LNCaP clone FGC (cell line): ENCODE results near the gene CLDN7.

Experiments used
- DNase-seq: peaks from one replicate; pipeline ENCODE4 v3.0.0-alpha.2; 2011; ENCODE audit warnings: low read depth
- H3K4me3 ChIP-seq: 2 replicates; pipeline ENCODE4 v1.5.1; 2011; ENCODE audit warnings: mild to moderate bottlenecking, low read depth, low read length, control low read depth
- CTCF ChIP-seq: IDR thresholded peaks from 2 replicates; pipeline ENCODE4 v1.5.1; 2012; ENCODE audit warnings: mild to moderate bottlenecking; ENCODE audit not compliant: control insufficient read depth, insufficient read depth; ENCODE audit errors: extremely low read depth

The CLDN7 gene

DNA sequence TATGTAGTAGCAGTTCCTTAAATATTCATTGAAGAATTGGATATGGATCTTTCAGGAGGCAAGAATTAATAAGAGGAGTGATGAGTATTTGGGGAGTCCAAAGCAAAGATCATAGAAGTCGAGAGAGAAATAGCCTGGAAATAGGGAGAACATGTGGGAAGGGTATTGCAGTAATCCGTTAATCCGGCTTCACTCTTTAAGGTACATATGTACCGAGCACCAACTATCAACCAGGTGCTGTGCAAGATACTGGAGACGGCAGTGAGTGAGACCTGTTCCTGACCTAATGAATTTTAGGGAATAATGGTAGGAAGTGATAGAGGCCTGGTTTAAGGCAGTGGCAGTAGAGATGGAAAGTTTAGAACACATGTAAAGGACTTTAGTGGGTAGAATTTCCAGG is 9.2 kb downstream of the CLDN7 start:
- no peak for DNase-seq
- no peak for TF ChIP-seq CTCF
- H3K4me3 ChIP-seq = peak overlapping the region; percentile 92

DNA sequence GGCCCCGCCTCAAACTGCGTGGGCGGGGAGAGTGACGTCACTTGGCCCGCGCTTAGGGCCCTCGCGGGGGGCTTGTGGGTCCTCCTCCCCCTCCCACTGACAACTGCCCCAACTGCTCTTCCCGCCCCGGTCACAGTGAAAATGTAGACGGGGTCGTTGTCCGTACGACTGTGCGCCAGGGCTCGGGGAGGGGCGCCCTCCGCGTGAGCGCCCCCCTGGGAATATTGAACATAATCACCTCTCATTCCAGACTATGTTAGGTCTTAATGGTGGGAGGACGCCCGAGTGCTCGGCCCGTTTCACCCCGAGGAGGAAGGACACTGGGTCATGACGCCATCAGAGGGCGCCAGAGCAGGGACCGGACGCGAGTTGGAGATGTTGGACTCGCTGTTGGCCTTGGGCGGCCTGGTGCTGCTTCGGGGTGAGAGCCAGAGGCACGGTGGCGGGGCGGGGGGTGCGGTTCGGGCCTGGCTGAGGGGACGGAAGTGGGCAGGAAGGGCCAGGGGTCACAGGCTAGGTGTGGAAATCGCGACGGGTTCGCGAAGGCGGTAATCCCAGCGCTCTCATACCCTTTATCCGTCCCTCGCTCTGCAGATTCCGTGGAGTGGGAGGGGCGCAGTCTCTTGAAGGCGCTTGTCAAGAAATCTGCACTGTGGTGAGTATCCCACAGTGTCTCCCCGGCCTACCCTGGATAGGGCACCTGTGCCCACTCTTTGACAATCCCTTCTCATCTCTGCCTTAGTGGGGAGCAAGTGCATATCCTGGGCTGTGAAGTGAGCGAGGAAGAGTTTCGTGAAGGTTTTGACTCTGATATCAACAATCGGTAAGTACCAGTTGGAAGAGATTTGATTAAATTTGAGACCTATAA is 9.9 kb downstream of the CLDN7 start, which contains the start of gene ELP5:
ELP5 (plus strand) TSS at position 40 of the 868 bp plus-strand sequence; CDS start at position 376, 336 bp downstream.
- TF ChIP-seq CTCF = peak; percentile 58
- DNase-seq = no peak
- peak within 1 kb of the TSS; percentile 92 for H3K4me3 ChIP-seq

DNA sequence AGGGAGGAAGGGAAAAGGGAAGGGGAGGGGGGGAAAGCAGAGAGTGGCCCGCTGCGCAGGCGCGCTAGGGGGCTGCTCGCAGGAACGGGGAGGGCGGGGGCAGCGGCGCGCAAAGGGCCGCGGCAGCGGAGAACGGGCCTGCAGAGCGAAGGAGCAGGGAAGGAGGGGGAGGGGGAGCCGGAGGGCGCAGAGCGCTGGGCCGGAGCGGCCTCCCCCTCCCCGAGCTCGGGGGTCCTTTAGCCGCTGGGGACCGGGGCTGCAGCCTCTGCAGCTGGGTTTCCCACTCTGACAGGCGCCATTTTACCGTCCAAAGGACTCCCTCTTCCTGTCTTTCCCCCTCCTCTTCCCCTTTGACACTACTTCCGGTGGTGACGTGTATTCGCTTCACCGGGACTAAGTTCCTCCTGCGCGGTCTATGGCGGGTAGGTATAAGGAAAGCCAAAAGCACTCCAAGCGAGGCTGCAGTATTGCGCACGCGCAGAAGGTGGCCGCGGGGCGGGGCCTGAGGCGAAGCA is 10.6 kb downstream of the CLDN7 start, which contains the start of gene CTDNEP1:
CTDNEP1 (minus strand) TSS at position 74 of the 515 bp plus-strand sequence. CDS start 438 bp downstream, outside the sequence.
- no peak for TF ChIP-seq CTCF
- H3K4me3 ChIP-seq = peak within 1 kb of the TSS; percentile 92
- peak; percentile 99 for DNase-seq

- TF ChIP-seq CTCF = no peak
- peak overlapping the region; percentile 92 for H3K4me3 ChIP-seq
- no peak for DNase-seq
Measured at GRCh38 chr17:7250695-7251627, 11.3 kb downstream of the CLDN7 start.

GRCh38 chr17:7249830-7250229 is 12.4 kb downstream of the CLDN7 start:
- no peak for DNase-seq
- no peak for TF ChIP-seq CTCF
- peak overlapping the region; percentile 92 for H3K4me3 ChIP-seq

GRCh38 chr17:7249214-7249613 is 13.1 kb downstream of the CLDN7 start:
- TF ChIP-seq CTCF = no peak
- no peak for DNase-seq
- no peak overlapping the region; the same call in 1 of the 2 replicates for H3K4me3 ChIP-seq
